Measurements from ENCODE around the gene MINDY4B. TPM values are rescaled to one million over a fixed set of nuclear protein-coding genes. Genes with fewer than 3 reads are reported as not detected.

The MINDY4B gene
- total and polyA plus RNA-seq, 4 donors = not detected

DNA sequence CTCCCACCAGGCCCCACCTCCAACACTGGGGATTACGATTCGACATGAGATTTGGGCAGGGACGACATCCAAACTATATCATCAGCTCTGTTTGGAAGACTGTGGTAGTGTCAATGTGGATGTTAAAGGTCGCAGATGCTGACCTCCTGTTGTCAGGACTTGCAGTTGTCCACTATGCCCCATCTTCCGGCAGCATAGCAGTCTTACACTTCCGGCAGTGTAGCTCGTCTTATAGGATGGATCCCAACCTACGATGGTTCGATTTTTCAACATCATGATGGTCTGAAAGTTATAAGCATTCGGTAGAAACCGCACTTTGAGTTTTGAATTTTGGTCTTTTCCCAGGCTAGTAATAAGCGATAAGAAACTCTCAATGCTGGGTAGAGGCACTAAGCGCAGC is 46.7 kb upstream of the MINDY4B start:
- Histone ChIP-seq H3K9ac (ENCODE audit: low read depth in 1 of 2, low read length in 2 of 2) (no peak overlapping the region), H3K4me3 (ENCODE audit: low read depth in 1 of 3, low read length in 3 of 3) (no peak overlapping the region), H3K27ac (ENCODE audit: low read depth in 1 of 2, low read length in 2 of 2) (no peak overlapping the region), H3K27me3 (ENCODE audit: control insufficient read depth in 4 of 4, insufficient read depth in 4 of 4, low read length in 3 of 4) (no peaks in the 10 kb centered on the region), H3K9me3 (ENCODE audit: control insufficient read depth in 4 of 4, low read length in 3 of 4) (no peaks in the 10 kb centered on the region), H3K36me3 (ENCODE audit: control insufficient read depth in 4 of 4, insufficient read depth in 3 of 4, low read depth in 1 of 4, low read length in 3 of 4) (no peaks in the 10 kb centered on the region), H3K4me1 (ENCODE audit: control insufficient read depth in 4 of 4, insufficient read depth in 4 of 4, low read length in 3 of 4) (no peaks in the 10 kb centered on the region)
- WGBS = 91% methylated on average over 13 of the region's 13 CpGs
- DNase-seq (ENCODE audit: low spot score) = no peak
- TF ChIP-seq REST (IDR thresholded peaks at IDR 0.05) (no peak), TAF1 (conservative IDR thresholded peaks at IDR 0.05) (no peak)

DNA sequence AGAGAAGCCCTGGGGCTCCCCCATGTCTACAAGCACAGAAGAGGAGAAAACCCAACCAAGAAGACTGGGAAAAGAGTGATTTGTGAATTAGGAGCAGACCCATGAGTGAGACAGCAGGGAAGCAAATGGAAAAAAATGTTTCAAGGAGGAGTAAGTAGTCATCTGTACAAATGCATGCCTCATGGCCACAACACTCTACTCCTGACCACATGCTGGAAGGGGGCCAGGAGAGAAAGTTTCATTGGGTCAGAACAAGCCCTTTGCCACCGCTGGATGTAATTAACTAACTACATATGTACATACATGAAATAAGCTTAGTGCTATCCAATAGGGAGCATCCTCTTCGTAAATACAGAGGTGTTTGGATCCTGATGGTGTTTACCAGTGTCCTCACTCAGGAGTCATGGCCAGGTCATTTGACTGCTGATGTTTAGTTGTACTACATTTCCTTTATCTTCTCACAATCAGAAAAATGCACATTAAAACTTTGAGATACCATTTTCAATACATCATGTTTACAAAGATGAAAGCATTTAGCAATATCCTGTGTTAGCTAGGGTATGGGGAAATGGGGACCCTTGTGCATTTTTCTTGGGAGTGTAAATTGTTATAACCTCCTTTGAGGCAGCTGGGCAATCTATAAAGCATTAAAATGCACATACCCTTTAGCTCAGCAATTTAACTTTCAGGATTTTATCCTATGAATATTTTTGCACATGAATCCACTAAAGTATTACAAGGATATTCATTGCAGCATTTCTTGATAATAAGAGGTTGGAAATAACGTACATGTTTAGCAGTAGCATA is 40.2 kb upstream of the MINDY4B start:
- no peak for DNase-seq (ENCODE audit: low spot score)
- TF ChIP-seq TAF1 (conservative IDR thresholded peaks at IDR 0.05) = no peak
- TF ChIP-seq, protein P1, sequence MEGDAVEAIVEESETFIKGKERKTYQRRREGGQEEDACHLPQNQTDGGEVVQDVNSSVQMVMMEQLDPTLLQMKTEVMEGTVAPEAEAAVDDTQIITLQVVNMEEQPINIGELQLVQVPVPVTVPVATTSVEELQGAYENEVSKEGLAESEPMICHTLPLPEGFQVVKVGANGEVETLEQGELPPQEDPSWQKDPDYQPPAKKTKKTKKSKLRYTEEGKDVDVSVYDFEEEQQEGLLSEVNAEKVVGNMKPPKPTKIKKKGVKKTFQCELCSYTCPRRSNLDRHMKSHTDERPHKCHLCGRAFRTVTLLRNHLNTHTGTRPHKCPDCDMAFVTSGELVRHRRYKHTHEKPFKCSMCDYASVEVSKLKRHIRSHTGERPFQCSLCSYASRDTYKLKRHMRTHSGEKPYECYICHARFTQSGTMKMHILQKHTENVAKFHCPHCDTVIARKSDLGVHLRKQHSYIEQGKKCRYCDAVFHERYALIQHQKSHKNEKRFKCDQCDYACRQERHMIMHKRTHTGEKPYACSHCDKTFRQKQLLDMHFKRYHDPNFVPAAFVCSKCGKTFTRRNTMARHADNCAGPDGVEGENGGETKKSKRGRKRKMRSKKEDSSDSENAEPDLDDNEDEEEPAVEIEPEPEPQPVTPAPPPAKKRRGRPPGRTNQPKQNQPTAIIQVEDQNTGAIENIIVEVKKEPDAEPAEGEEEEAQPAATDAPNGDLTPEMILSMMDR (IDR thresholded peaks at IDR 0.05; ENCODE audit: low read depth, low read length, missing input control) = no peak
- TF ChIP-seq MAX (IDR thresholded peaks at IDR 0.05) = no peak
- no peak for TF ChIP-seq GABPA (IDR thresholded peaks at IDR 0.05 in 1 of 2, conservative IDR thresholded peaks at IDR 0.05 in 1 of 2)
- no peak for TF ChIP-seq EGR1 (IDR thresholded peaks at IDR 0.05; ENCODE audit: low read depth in 2 of 2)
- no peak for TF ChIP-seq ZBTB33 (IDR thresholded peaks at IDR 0.05)
- no peak for TF ChIP-seq RAD21 (IDR thresholded peaks at IDR 0.05)
- no peak for TF ChIP-seq SP1 (IDR thresholded peaks at IDR 0.05)
- no peak for TF ChIP-seq HNF4A (conservative IDR thresholded peaks at IDR 0.05)
- no peak for TF ChIP-seq FOXA1 (IDR thresholded peaks at IDR 0.05)
- no peak for TF ChIP-seq RXRA (IDR thresholded peaks at IDR 0.05)
- TF ChIP-seq NR2F2 (IDR thresholded peaks at IDR 0.05) = no peak
- no peak for TF ChIP-seq FOXA2 (IDR thresholded peaks at IDR 0.05)
- no peak for TF ChIP-seq HNF4G (IDR thresholded peaks at IDR 0.05)
- no peak for TF ChIP-seq REST (IDR thresholded peaks at IDR 0.05)
- no peak for TF ChIP-seq ATF3 (IDR thresholded peaks at IDR 0.05)
- no peak for TF ChIP-seq JUND (IDR thresholded peaks at IDR 0.05)
- no peak for TF ChIP-seq YY1 (IDR thresholded peaks at IDR 0.05)
- 61% methylated on average over 3 of the region's 3 CpGs for WGBS

More for the DNA sequence above, 40.2 kb upstream of the MINDY4B start:
- Histone ChIP-seq H3K9ac (ENCODE audit: low read depth in 1 of 2, low read length in 2 of 2) (no peak overlapping the region), H3K4me3 (ENCODE audit: low read depth in 1 of 3, low read length in 3 of 3) (no peak overlapping the region), H3K9me3 (ENCODE audit: control insufficient read depth in 4 of 4, low read length in 3 of 4) (no peaks in the 10 kb centered on the region), H3K4me1 (ENCODE audit: control insufficient read depth in 4 of 4, insufficient read depth in 4 of 4, low read length in 3 of 4) (no peaks in the 10 kb centered on the region), H3K27ac (ENCODE audit: low read depth in 1 of 2, low read length in 2 of 2) (no peak overlapping the region), H3K27me3 (ENCODE audit: control insufficient read depth in 4 of 4, insufficient read depth in 4 of 4, low read length in 3 of 4) (no peaks in the 10 kb centered on the region), H3K36me3 (ENCODE audit: control insufficient read depth in 4 of 4, insufficient read depth in 3 of 4, low read depth in 1 of 4, low read length in 3 of 4) (no peaks in the 10 kb centered on the region)
